ENCODE results near the gene VTI1A. TPM values are rescaled to one million over a fixed set of nuclear protein-coding genes. Genes with fewer than 3 reads are reported as not detected.

The VTI1A gene
- total RNA-seq, 1 donor from 2014 or later = 33.3 TPM

- Histone ChIP-seq H3K27me3 (ENCODE audit: insufficient read depth, low read length) (no peaks in the 10 kb centered on the region), H3K4me2 (ENCODE audit: low read length) (no peak overlapping the region), H2AFZ (ENCODE audit: low read depth, low read length) (no peak overlapping the region), H3K36me3 (ENCODE audit: insufficient read depth, low read length) (no peaks in the 10 kb centered on the region), H3K4me3 (ENCODE audit: insufficient read depth, low read depth, low read length) (no peak overlapping the region), H3K27ac (ENCODE audit: low read depth, low read length) (no peak overlapping the region), H3K4me1 (ENCODE audit: insufficient read depth, low read length) (no peaks in the 10 kb centered on the region), H4K20me1 (ENCODE audit: insufficient read depth, low read length) (no peaks in the 10 kb centered on the region), H3K9ac (ENCODE audit: low read length) (no peak overlapping the region), H3K9me3 (ENCODE audit: insufficient read depth, low read depth, low read length) (no peaks in the 10 kb centered on the region), H3K79me2 (ENCODE audit: insufficient read depth, low read length) (no peaks in the 10 kb centered on the region)
- Mint-ChIP-seq H3K4me1 (ENCODE audit: low read depth, unreplicated experiment) (peaks cover 5% of the 10 kb centered on the region), H3K4me3 (ENCODE audit: unreplicated experiment) (no peak overlapping the region), H3K36me3 (ENCODE audit: low read depth, unreplicated experiment) (no peaks in the 10 kb centered on the region), H3K27ac (ENCODE audit: unreplicated experiment) (no peak overlapping the region), H3K27me3 (ENCODE audit: low read depth, unreplicated experiment) (no peaks in the 10 kb centered on the region), H3K9me3 (ENCODE audit: unreplicated experiment) (no peaks in the 10 kb centered on the region)
- DNase-seq (ENCODE audit: low read depth) (no peak), FAIRE-seq (no peak)
- TF ChIP-seq CTCF (IDR thresholded peaks at IDR 0.05; ENCODE audit: insufficient read depth, low read depth, low read length) = no peak
- no peak for TF ChIP-seq EZH2 (IDR thresholded peaks at IDR 0.05; ENCODE audit: insufficient read depth, low read length)
These were observed 112.3 kb downstream of the VTI1A start for GRCh38 chr10:112559349-112559748.

- TF ChIP-seq EZH2 (IDR thresholded peaks at IDR 0.05; ENCODE audit: insufficient read depth, low read length) (no peak), CTCF (IDR thresholded peaks at IDR 0.05; ENCODE audit: insufficient read depth, low read depth, low read length) (no peak)
- H4K20me1 ChIP-seq (ENCODE audit: insufficient read depth, low read length) = no peaks in the 10 kb centered on the region
- DNase-seq (ENCODE audit: low read depth) (no peak), FAIRE-seq (no peak)
- no peaks in the 10 kb centered on the region for H3K9me3 ChIP-seq (ENCODE audit: insufficient read depth, low read depth, low read length)
- no peak overlapping the region for H3K27ac ChIP-seq (ENCODE audit: low read depth, low read length)
- Mint-ChIP-seq H3K4me3 (ENCODE audit: unreplicated experiment) (no peak overlapping the region), H3K9me3 (ENCODE audit: unreplicated experiment) (no peaks in the 10 kb centered on the region), H3K4me1 (ENCODE audit: low read depth, unreplicated experiment) (peaks cover 10% of the 10 kb centered on the region), H3K27ac (ENCODE audit: unreplicated experiment) (no peak overlapping the region), H3K27me3 (ENCODE audit: low read depth, unreplicated experiment) (no peaks in the 10 kb centered on the region), H3K36me3 (ENCODE audit: low read depth, unreplicated experiment) (no peaks in the 10 kb centered on the region)
- H3K4me1 ChIP-seq (ENCODE audit: insufficient read depth, low read length) = no peaks in the 10 kb centered on the region
- no peak overlapping the region for H3K9ac ChIP-seq (ENCODE audit: low read length)
- no peaks in the 10 kb centered on the region for H3K36me3 ChIP-seq (ENCODE audit: insufficient read depth, low read length)
- no peaks in the 10 kb centered on the region for H3K27me3 ChIP-seq (ENCODE audit: insufficient read depth, low read length)
- no peak overlapping the region for H2AFZ ChIP-seq (ENCODE audit: low read depth, low read length)
- H3K4me3 ChIP-seq (ENCODE audit: insufficient read depth, low read depth, low read length) = no peak overlapping the region
- no peaks in the 10 kb centered on the region for H3K79me2 ChIP-seq (ENCODE audit: insufficient read depth, low read length)
- H3K4me2 ChIP-seq (ENCODE audit: low read length) = no peak overlapping the region
These were observed 115.1 kb downstream of the VTI1A start for GRCh38 chr10:112562122-112562521.

GRCh38 chr10:112562809-112563663 lies 116.0 kb downstream of the VTI1A start:
- H3K9me3 Mint-ChIP-seq (ENCODE audit: unreplicated experiment) = no peaks in the 10 kb centered on the region
- no peaks in the 10 kb centered on the region for H3K36me3 Mint-ChIP-seq (ENCODE audit: low read depth, unreplicated experiment)
- Histone ChIP-seq H2AFZ (ENCODE audit: low read depth, low read length) (no peak overlapping the region), H3K9me3 (ENCODE audit: insufficient read depth, low read depth, low read length) (no peaks in the 10 kb centered on the region), H3K27me3 (ENCODE audit: insufficient read depth, low read length) (no peaks in the 10 kb centered on the region), H3K4me1 (ENCODE audit: insufficient read depth, low read length) (no peaks in the 10 kb centered on the region), H3K79me2 (ENCODE audit: insufficient read depth, low read length) (no peaks in the 10 kb centered on the region), H3K4me3 (ENCODE audit: insufficient read depth, low read depth, low read length) (no peak overlapping the region), H3K27ac (ENCODE audit: low read depth, low read length) (no peak overlapping the region), H3K4me2 (ENCODE audit: low read length) (no peak overlapping the region), H4K20me1 (ENCODE audit: insufficient read depth, low read length) (no peaks in the 10 kb centered on the region), H3K36me3 (ENCODE audit: insufficient read depth, low read length) (no peaks in the 10 kb centered on the region), H3K9ac (ENCODE audit: low read length) (no peak overlapping the region)
- H3K4me3 Mint-ChIP-seq (ENCODE audit: unreplicated experiment) = no peak overlapping the region
- peak; percentile 18 for DNase-seq (ENCODE audit: low read depth)
- H3K27ac Mint-ChIP-seq (ENCODE audit: unreplicated experiment) = no peak overlapping the region
- no peak for FAIRE-seq
- no peaks in the 10 kb centered on the region for H3K27me3 Mint-ChIP-seq (ENCODE audit: low read depth, unreplicated experiment)
- TF ChIP-seq EZH2 (IDR thresholded peaks at IDR 0.05; ENCODE audit: insufficient read depth, low read length) (no peak), CTCF (IDR thresholded peaks at IDR 0.05; ENCODE audit: insufficient read depth, low read depth, low read length) (no peak)
- H3K4me1 Mint-ChIP-seq (ENCODE audit: low read depth, unreplicated experiment) = peaks cover 10% of the 10 kb centered on the region

Data from astrocyte (in vitro differentiated cells and primary cell).